GM21447 (cell line): ENCODE results near the gene GPANK1.

Experiments used
- ATAC-seq: cut with Tn5 transposase; IDR thresholded peaks from one replicate; pipeline ENCODE4 v1.9.1; 2021; ENCODE audit not compliant: unreplicated experiment

GPANK1 gene

GRCh38 chr6:31642798-31643570 is 21.8 kb downstream of the GPANK1 start:
- ATAC-seq: no peak

GRCh38 chr6:31641370-31641769 is 23.4 kb downstream of the GPANK1 start:
- ATAC-seq: no peak

GRCh38 chr6:31640612-31641011 is 24.2 kb downstream of the GPANK1 start:
- ATAC-seq: no peak

DNA sequence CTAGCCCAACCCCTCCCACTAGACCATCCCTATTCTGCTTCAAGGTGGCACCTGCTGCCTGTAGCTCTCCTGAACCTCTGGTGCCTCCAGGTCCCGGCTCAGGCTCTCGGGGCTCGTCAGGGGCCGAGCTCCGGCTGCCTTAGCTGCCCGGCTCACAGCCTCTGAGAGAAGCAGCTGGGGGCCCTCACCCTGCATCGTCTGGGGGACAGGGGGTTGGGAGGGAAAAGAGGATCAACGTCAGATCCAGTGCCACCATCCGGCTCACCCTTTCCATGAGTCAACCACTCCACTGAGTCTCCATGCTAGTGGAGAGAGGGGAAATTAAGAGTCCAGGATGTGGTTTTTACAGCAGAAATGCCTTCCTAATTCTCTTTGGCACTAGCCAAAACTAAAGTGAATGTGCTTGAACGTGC is 25.3 kb downstream of the GPANK1 start:
- no peak for ATAC-seq

- no peak for ATAC-seq
Measured at GRCh38 chr6:31639043-31639442, 25.8 kb downstream of the GPANK1 start.

DNA sequence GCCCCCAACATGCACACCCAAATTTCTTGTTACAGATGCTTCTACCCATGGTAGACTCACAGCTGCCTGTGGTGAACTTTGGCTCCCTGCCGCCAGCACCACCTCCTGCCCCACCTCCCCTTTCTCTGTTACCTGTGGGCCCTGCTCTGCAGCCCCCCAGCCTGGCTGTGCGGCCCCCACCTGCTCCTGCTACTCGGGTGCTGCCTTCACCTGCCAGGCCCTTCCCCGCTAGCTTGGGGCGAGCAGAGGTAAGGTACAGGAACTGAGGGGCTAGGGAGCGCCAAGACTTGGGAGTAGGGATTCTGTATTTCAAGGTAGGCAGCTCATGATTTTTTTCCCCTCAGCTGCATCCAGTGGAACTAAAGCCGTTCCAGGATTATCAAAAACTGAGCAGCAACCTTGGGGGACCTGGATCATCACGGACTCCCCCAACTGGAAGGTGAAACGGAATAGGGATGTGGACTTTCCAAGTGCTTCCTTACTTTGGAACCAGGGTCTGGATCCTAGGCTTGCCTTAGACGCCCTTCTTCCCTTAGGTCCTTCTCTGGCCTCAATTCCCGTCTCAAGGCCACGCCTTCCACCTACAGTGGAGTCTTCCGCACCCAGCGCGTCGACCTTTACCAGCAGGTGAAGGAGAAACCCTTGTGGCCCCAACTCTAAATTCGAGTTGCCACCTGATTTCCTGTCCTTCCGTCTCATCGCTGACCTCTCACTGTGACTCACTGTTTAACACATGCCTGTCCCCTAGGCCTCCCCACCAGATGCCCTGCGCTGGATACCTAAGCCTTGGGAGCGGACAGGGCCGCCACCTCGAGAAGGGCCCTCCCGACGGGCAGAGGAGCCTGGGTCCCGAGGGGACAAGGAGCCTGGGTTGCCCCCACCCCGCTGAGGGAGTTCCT is 27.9 kb downstream of the GPANK1 start:
- ATAC-seq: no peak

DNA sequence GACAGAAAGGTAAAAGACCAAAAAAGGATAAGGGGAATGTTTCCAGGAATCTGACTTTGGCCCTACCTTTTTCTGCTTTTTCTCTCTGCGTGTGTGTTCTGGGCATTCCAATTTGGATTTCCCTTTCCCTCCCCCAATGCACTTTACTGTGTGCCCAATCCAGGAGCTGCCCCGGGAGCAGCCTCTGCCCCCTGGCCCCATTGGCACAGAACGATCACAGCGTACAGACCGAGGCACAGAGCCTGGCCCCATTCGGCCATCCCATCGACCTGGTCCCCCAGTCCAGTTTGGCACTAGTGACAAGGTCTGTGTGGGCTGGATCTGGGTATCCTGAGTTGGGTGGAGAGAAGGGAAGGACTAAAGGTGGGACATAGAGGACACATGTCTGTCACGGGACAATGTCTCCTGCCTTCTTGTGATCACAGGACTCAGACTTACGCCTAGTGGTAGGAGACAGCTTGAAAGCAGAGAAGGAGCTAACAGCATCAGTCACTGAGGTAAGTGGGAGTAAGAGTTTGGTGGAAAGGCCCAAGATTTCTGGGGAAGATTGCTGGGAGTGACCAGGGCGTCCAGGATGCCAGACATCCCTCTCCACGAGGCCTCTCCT is 29.7 kb downstream of the GPANK1 start:
- ATAC-seq: no peak

DNA sequence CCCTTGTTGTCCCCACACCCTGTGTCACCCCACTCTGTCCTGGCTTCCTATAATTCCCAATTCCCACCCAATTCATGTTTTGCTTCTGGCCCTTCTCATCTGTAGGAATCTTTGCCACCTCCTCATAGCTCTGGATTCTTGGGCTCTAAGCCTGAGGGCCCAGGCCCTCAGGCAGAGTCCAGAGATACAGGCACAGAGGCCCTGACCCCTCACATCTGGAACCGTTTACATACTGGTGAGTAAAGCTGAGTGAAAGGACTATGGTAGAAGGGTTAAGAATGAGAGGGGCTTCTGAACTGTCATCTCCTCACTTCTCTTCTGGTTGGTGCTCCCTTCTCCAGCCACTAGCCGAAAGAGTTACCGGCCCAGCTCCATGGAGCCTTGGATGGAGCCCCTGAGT is 30.7 kb downstream of the GPANK1 start:
- ATAC-seq: no peak

- no peak for ATAC-seq
Measured at GRCh38 chr6:31633447-31633846, 31.4 kb downstream of the GPANK1 start.

DNA sequence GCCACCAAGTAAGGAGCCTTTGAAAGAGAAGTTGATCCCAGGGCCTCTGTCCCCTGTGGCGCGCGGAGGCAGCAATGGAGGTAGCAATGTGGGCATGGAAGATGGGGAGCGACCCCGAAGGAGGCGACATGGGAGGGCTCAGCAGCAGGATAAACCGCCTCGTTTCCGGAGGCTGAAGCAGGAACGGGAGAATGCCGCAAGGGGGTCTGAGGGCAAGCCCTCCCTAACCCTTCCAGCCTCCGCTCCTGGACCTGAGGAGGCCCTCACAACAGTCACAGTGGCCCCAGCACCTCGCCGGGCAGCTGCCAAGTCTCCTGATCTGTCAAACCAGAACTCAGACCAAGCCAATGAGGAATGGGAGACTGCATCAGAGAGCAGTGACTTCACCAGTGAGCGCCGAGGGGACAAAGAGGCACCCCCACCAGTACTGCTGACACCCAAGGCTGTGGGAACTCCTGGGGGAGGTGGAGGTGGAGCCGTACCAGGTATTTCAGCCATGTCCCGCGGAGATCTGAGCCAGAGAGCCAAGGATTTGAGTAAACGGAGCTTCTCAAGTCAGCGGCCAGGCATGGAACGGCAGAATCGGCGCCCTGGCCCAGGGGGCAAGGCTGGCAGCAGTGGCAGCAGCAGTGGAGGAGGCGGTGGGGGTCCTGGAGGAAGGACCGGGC is 32.4 kb downstream of the GPANK1 start:
- no peak for ATAC-seq

GRCh38 chr6:31631681-31632278 is 33.0 kb downstream of the GPANK1 start:
- ATAC-seq: no peak

GRCh38 chr6:31631209-31631608 is 33.6 kb downstream of the GPANK1 start:
- ATAC-seq: no peak

DNA sequence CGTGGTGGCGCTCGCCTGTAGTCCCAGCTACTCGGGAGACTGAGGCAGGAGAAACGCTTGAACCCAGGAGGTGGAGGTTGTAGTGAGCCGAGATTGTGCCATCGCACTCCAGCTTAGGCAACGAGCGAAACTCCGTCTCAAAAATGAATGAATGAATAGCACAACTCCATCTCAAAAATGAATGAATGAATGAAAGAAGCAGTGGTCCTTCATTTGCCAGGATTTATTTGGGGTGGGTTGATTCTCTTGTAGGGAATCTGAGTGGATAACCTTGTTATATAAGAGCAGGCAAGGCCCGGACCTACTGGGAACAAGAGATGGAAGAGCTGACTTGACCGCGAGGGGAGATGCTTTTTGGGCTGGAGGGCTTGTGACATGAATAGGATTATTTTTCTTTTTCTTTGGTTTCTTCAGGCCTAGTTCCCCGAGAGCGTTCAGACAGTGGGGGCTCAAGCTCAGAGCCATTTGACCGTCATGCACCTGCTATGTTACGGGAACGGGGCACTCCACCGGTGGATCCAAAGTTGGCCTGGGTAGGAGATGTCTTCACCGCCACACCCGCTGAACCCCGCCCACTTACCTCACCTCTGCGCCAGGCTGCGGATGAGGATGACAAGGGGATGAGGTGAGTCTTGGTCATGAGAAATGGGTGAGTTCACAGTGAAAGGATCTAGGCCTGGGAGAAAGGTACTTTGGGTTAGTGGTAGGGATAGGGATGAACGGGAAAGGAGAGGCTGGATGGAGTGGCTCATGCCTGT is 34.4 kb downstream of the GPANK1 start:
- no peak for ATAC-seq

DNA sequence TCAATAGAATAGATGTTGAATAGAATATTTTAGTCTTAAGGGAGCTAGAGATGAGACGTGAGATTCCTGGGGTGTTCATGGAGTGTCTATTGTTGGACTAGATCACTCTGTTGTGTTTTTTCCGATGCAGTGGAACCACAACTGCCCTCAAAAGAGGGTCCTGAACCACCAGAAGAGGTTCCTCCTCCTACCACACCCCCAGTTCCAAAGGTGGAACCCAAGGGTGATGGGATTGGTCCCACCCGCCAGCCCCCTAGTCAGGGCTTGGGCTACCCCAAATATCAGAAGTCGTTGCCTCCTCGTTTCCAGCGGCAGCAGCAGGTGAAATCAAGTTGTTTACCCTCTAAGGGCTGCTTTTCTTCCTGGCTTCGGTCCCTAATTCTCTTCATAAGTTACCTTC is 35.8 kb downstream of the GPANK1 start:
- no peak for ATAC-seq

GRCh38 chr6:31627690-31628287 is 37.0 kb downstream of the GPANK1 start:
- ATAC-seq: no peak

- ATAC-seq: no peak
Measured at GRCh38 chr6:31626952-31627351, 37.8 kb downstream of the GPANK1 start.

DNA sequence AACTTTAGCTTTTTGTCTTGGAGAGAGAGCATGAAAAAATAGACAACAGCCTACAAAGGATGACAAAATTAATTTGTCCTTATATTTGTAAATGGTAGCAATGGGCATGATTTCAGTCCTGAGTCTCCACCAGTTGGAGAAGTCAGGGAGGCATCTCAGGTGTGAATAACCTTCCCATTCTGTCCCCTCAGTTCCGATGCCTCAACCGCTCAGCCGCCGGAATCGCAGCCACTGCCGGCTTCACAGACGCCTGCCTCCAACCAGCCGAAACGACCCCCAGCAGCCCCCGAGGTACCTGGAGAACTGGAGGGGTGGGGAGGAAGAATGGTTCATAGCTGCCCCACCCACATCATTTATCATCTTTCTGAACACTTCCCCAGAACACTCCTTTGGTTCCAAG is 40.7 kb downstream of the GPANK1 start:
- no peak for ATAC-seq

DNA sequence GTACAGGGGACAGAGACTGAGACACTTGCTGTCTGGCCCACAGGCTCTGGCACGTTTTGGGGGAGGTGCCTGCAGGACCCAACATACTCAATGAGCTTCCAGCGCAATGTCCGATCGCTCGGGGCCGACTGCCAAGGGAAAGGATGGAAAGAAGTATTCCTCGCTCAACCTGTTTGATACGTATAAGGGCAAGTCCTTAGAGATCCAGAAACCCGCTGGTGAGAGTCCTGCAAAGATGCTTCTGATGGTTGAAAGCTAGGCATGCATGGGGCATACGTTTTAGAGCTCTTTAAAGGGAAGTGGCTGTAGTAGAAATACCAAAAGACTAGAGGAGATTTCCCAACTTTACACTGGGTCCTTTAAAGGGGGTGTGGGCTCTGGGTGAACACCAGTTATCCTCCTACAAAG is 42.1 kb downstream of the GPANK1 start:
- ATAC-seq: no peak

DNA sequence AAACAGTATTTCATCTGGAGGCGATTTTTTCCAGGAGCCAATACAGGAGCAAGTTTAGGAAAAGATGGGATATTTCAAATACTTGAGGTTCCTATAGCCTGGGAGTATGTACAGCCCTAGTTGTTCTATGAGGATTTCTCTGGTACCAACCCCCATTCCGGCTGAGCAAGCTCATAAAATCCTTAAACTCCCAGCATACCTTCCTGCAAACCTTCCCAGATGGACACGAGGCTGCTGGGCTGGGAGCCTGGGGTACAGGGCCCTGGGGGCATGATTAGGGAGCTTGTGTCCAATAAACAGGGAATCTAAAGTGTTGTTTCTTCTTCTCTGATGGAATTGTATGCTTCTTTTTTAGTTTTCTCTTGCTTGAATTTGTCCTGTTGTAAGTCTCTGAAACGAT is 42.8 kb downstream of the GPANK1 start:
- ATAC-seq: no peak
